GM12878 (cell line): ENCODE data around the gene HYCC2. TPM values are rescaled to one million over a fixed set of nuclear protein-coding genes. Genes with fewer than 3 reads are reported as not detected.

Source experiments
- ATAC-seq: fragments of 200-7000 bp; cut with Tn5 transposase; 3 replicates; pipeline ENCODE4 v1.9.1; 2020; ENCODE audit warnings: mild to moderate bottlenecking, moderate library complexity
- BruUV-seq: library from RNA; stranded (reverse); fragments of 400-500 nt; replicated peaks from 2 replicates; lab custom pipeline; 2021; lab: Mats Ljungman, UMichigan
- CTCF ChIA-PET: fragments of 300-600 bp; sonication (Branson Sonifier 250); formaldehyde crosslinking; extraction: SDS; loops from one replicate; lab custom pipeline; 2021; ENCODE audit warnings: inconsistent platforms; lab: Yijun Ruan, JAX
- POLR2A ChIA-PET: fragments of 350-600 bp; formaldehyde crosslinking; extraction: SDS; loops from one replicate; lab custom pipeline; 2021; ENCODE audit warnings: inconsistent platforms; lab: Charles Lee
- RAD21 ChIA-PET: fragments of 300-600 bp; sonication (Branson Sonifier 250); formaldehyde crosslinking; loops from one replicate; lab custom pipeline; 2023; ENCODE audit warnings: antibody characterized with exemption; ENCODE audit not compliant: unreplicated experiment; lab: Charles Lee
- SMC1A ChIA-PET: fragments of 300-600 bp; sonication (Branson Sonifier 250); formaldehyde crosslinking; loops from one replicate; lab custom pipeline; 2023; ENCODE audit not compliant: unreplicated experiment, uncharacterized antibody; lab: Charles Lee
- DNase-seq: peaks from one replicate; pipeline ENCODE4 v3.0.0-alpha.2; 2011; ENCODE audit warnings: low read depth, low spot score
- FAIRE-seq: peaks from 3 replicates; lab custom pipeline; 2011; peaks lifted over from hg19 to GRCh38; lab: Jason Lieb, UNC
- H2AFZ ChIP-seq: 2 replicates; pipeline ENCODE4 v1.6.0; 2011; ENCODE audit warnings: low read depth, low read length, control low read depth; ENCODE audit not compliant: control insufficient read depth
- H3K27ac ChIP-seq: 2 replicates; pipeline ENCODE4 v1.5.1; 2011; ENCODE audit warnings: control low read depth; ENCODE audit not compliant: control insufficient read depth, insufficient read depth
- H3K27me3 ChIP-seq, 2 experiments: replicated peaks in 1 of 2; 2 replicates each; pipeline versions ENCODE4 v1.6.0 to v1.6.1; 2011; ENCODE audit warnings: low read length in 1 of 2; ENCODE audit not compliant: control insufficient read depth in 2 of 2, insufficient read depth in 2 of 2
- H3K36me3 ChIP-seq, 2 experiments: 2 replicates each; pipeline ENCODE4 v1.5.1; 2011; ENCODE audit warnings: low read length in 1 of 2; ENCODE audit not compliant: control insufficient read depth in 2 of 2, insufficient read depth in 2 of 2
- H3K4me1 ChIP-seq: 2 replicates; pipeline ENCODE4 v1.6.1; 2011; ENCODE audit warnings: mild to moderate bottlenecking, low read length, moderate library complexity, mixed read lengths; ENCODE audit not compliant: control insufficient read depth, insufficient read depth
- H3K4me2 ChIP-seq: 2 replicates; pipeline ENCODE4 v1.6.0; 2011; ENCODE audit warnings: control low read depth; ENCODE audit not compliant: control insufficient read depth, insufficient read depth
- H3K4me3 ChIP-seq: fragments of 200-600 bp; sonication (generic); 2 replicates; pipeline ENCODE4 v1.5.1; 2016
- H3K79me2 ChIP-seq: 2 replicates; pipeline ENCODE4 v1.6.0; 2011; ENCODE audit warnings: low read length; ENCODE audit not compliant: control insufficient read depth, insufficient read depth
- H3K9ac ChIP-seq: 2 replicates; pipeline ENCODE4 v1.8.0; 2011; ENCODE audit warnings: low read length, control low read depth, mixed read lengths; ENCODE audit not compliant: control insufficient read depth, insufficient read depth
- H3K9me3 ChIP-seq: replicated peaks from 3 replicates; pipeline ENCODE4 v1.5.1; 2011; ENCODE audit warnings: mild to moderate bottlenecking, low read length; ENCODE audit not compliant: control insufficient read depth, insufficient read depth
- H4K20me1 ChIP-seq: 2 replicates; pipeline ENCODE4 v1.6.0; 2011; ENCODE audit not compliant: control insufficient read depth, insufficient read depth
- BRCA1 ChIP-seq: IDR thresholded peaks from 2 replicates; pipeline ENCODE4 v1.6.1; 2011; ENCODE audit warnings: low read depth, low read length, improper control_type of control experiment
- CEBPZ ChIP-seq: fragments of 150-350 bp; IDR thresholded peaks from 2 replicates; pipeline ENCODE4 v1.6.1; 2016; ENCODE audit warnings: low read depth, low read length
- IRF4 ChIP-seq: IDR thresholded peaks from 2 replicates; pipeline ENCODE4 v1.6.1; 2011; ENCODE audit warnings: low read depth, low read length
- MAX ChIP-seq: IDR thresholded peaks from 2 replicates; pipeline ENCODE4 v1.6.1; 2012; ENCODE audit warnings: low read depth, low read length, improper control_type of control experiment
- NBN ChIP-seq: fragments of 450-650 bp; IDR thresholded peaks from 2 replicates; pipeline ENCODE4 v1.6.1; 2016
- PAX5 ChIP-seq: IDR thresholded peaks from 2 replicates; pipeline ENCODE4 v1.6.1; 2011; ENCODE audit warnings: low read depth, low read length, borderline replicate concordance
- RFX5 ChIP-seq: IDR thresholded peaks from 2 replicates; pipeline ENCODE4 v1.6.1; 2011; ENCODE audit warnings: low read depth, low read length, improper control_type of control experiment
- RUNX3 ChIP-seq: IDR thresholded peaks from 2 replicates; pipeline ENCODE4 v1.6.1; 2012; ENCODE audit warnings: low read length, inconsistent platforms
- SKIL ChIP-seq: fragments of 450-650 bp; IDR thresholded peaks from 2 replicates; pipeline ENCODE4 v1.6.1; 2017; ENCODE audit warnings: mild to moderate bottlenecking, low read depth, inconsistent platforms; ENCODE audit not compliant: poor library complexity, severe bottlenecking
- ZBTB33 ChIP-seq: fragments of 450-650 bp; IDR thresholded peaks from 2 replicates; pipeline ENCODE4 v1.6.1; 2017; ENCODE audit warnings: mild to moderate bottlenecking
- WGBS: methylation state at CpG from one replicate; pipeline ENCODE4 v1.1.6; 2016; ENCODE audit warnings: low lambda C conversion rate; ENCODE audit not compliant: insufficient replicate concordance, insufficient coverage; ENCODE audit errors: missing lambda C conversion rate; 5-methylcytosine and 5-hydroxymethylcytosine counted together
- in situ Hi-C: fragments of 300-500 bp; cut with MboI; formaldehyde crosslinking; loops from 9 replicates; pipeline ENCODE4 v1.14.3; 2018; ENCODE audit warnings: mixed read lengths
- intact Hi-C: fragments of 100-400 bp; cut with micrococcal nuclease; formaldehyde crosslinking; loops from one replicate; pipeline ENCODE4 v1.14.2; 2022; ENCODE audit not compliant: unreplicated experiment
- polyA plus RNA-seq, 11 experiments: library from polyadenylated mRNA; depleted of rRNA in 4 of 11; unstranded in 6 of 11; stranded (reverse) in 5 of 11; fragments of >200 nt; fragmentation: Nextera tagmentation in 4 of 11; fragmentation: Illumina TruSeq in 1 of 11; extraction: Ambion mirVana in 4 of 11; extraction: Trizol in 1 of 11; gene quantifications; 1 replicate in 1 of 11; 2 replicates in 10 of 11; pipeline versions ENCODE4 v1.2.1 to v1.2.3, GENCODE V29; 2011 to 2016; ENCODE audit warnings: inconsistent platforms in 2 of 11, missing spikeins in 2 of 11, low read depth in 1 of 11
- total RNA-seq, 4 experiments: library from RNA; depleted of rRNA in 3 of 4; stranded (reverse); fragments of >200 nt in 3 of 4; fragmentation: Illumina TruSeq in 1 of 4; extraction: Trizol in 1 of 4; gene quantifications; 2 replicates each; pipeline versions ENCODE4 v1.2.1 to v1.2.3, GENCODE V29; 2013 to 2021
- TF ChIP-seq, protein P1 (sequence below): fragments of 450-650 bp; IDR thresholded peaks from 2 replicates; pipeline ENCODE4 v1.6.1; 2016; ENCODE audit warnings: mild to moderate bottlenecking, moderate library complexity, borderline replicate concordance

HYCC2 gene
- total and polyA plus RNA-seq, 10 of the 15 experiments (the other 5 are each of a cell fraction or from before 2014, with no cell fraction given) = 3.4 to 17.4 (median 8.0) TPM

DNA sequence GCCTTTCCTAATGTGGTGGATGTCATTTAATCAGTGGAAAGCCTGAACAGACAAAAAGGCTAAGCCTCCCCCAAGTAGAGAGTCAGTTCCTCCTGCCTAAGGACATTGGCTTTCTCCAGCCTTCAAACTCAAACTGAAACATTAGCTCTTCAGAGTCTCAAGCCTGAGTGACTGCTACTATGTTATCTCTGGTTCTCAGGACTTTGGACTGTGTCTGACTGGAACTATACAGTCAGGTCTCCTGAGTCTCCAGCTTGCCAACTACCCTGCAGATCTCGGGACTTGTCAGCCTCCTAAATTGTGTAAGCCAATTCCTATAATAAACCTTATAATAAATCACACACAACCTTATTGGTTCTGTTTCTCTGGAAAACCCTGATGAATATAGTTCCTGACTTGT, 12.6 kb downstream of the HYCC2 start:
- ChIA-PET POLR2A (no interaction called here), RAD21 (no interaction called here), SMC1A (interaction anchor here (0.9 to 1.1 kb wide), 4 partner anchors 95 to 437 kb away, joined by 3 to 4 read pairs (median 3); partner anchors contain the start of gene ORC2), CTCF (interaction anchor here (0.7 to 1.2 kb wide), 3 partner anchors 9 to 14 kb away, joined by 3 to 5 read pairs (median 3); no protein-coding TSS in a partner anchor)
- peaks cover 0 to 6% of the 10 kb centered on the region in 2 experiments; a peak in 3 of 4 replicates for H3K36me3 ChIP-seq
- intact Hi-C loops = no loop called here
- peaks cover 17% of the 10 kb centered on the region for H3K79me2 ChIP-seq
- no peaks in the 10 kb centered on the region for H3K9me3 ChIP-seq
- no TSS peak for BruUV-seq
- H3K27me3 ChIP-seq = no peaks in the 10 kb centered on the region
- FAIRE-seq = no peak
- H3K9ac ChIP-seq = no peak overlapping the region
- in situ Hi-C loops = no loop called here
- H4K20me1 ChIP-seq = no peaks in the 10 kb centered on the region
- no peak overlapping the region for H2AFZ ChIP-seq
- no peak overlapping the region for H3K27ac ChIP-seq
- TF ChIP-seq ZBTB33 (no peak), MAX (no peak), NBN (no peak), RUNX3 (no peak), CEBPZ (no peak), BRCA1 (no peak), SKIL (no peak), RFX5 (no peak), PAX5 (no peak), IRF4 (no peak)
- TF ChIP-seq, protein P1, sequence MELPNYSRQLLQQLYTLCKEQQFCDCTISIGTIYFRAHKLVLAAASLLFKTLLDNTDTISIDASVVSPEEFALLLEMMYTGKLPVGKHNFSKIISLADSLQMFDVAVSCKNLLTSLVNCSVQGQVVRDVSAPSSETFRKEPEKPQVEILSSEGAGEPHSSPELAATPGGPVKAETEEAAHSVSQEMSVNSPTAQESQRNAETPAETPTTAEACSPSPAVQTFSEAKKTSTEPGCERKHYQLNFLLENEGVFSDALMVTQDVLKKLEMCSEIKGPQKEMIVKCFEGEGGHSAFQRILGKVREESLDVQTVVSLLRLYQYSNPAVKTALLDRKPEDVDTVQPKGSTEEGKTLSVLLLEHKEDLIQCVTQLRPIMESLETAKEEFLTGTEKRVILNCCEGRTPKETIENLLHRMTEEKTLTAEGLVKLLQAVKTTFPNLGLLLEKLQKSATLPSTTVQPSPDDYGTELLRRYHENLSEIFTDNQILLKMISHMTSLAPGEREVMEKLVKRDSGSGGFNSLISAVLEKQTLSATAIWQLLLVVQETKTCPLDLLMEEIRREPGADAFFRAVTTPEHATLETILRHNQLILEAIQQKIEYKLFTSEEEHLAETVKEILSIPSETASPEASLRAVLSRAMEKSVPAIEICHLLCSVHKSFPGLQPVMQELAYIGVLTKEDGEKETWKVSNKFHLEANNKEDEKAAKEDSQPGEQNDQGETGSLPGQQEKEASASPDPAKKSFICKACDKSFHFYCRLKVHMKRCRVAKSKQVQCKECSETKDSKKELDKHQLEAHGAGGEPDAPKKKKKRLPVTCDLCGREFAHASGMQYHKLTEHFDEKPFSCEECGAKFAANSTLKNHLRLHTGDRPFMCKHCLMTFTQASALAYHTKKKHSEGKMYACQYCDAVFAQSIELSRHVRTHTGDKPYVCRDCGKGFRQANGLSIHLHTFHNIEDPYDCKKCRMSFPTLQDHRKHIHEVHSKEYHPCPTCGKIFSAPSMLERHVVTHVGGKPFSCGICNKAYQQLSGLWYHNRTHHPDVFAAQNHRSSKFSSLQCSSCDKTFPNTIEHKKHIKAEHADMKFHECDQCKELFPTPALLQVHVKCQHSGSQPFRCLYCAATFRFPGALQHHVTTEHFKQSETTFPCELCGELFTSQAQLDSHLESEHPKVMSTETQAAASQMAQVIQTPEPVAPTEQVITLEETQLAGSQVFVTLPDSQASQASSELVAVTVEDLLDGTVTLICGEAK = no peak
- no peak overlapping the region for H3K4me2 ChIP-seq
- no peaks in the 10 kb centered on the region for H3K4me1 ChIP-seq
- DNase-seq = no peak
- no peak; the same call in 1 of the 3 replicates for ATAC-seq
- H3K4me3 ChIP-seq = no peak overlapping the region
- 47% methylated on average over 1 of the region's 1 CpG for WGBS
